ENCODE data around the gene PRKCZ. TPM values are rescaled to one million over a fixed set of nuclear protein-coding genes. Genes with fewer than 3 reads are reported as not detected.

PRKCZ gene
- total RNA-seq, 4 donors from 2014 or later, result 0.29 to 8.8 (median 3.9) TPM

DNA sequence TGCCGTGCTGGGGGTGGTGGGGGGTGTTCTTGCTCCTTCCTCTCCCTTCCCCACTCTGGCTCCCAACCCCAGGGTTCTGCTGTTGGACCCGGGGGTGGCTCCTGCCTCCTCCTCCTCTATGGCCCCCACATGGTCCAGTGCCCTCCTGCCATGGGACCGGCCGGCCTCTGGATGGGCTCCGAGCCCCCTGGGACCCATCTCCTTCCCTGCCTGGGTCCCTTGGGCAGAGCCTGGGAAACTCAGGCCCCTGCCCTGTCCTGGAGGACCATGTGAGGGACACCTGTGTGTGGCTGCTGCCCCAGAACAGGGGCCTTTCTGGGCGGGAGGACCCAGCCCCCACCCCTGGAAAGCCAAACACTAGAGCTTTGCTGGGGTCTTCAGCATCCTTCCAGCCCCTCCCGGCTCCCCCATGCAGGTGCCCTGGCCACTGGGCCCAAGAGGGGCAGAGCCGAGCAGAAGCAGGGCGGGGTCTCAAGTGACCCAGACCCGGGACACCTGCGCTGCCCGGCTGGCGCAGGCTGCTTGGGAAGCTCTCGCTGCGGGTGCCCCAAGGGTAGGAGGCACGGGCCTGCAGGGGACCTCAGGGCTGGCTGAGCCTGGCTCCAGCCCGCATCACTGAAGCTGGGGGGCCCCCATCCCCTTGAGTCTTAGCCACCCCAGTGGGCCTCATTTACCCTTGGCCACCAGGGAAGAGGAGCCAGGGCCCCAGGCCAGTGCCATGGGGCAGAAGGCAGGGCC lies 146.9 kb downstream of the PRKCZ start:
- Histone ChIP-seq H3K9me3 (no peaks in the 10 kb centered on the region), H3K27ac (peak overlapping the region in 1 of 2 donors; percentile 84), H3K4me3 (no peak overlapping the region), H3K27me3 (no peaks in the 10 kb centered on the region), H3K4me1 (peaks cover 0 to 19% of the 10 kb centered on the region in 2 donors), H3K36me3 (no peaks in the 10 kb centered on the region)
- no peak for DNase-seq
- no peak for TF ChIP-seq POLR2A (IDR thresholded peaks at IDR 0.05)
- TF ChIP-seq CTCF (IDR thresholded peaks at IDR 0.05), result no peak
- intact Hi-C loops (cut with DNase I; ENCODE audit: low total_unique reads), result no loop called here

DNA sequence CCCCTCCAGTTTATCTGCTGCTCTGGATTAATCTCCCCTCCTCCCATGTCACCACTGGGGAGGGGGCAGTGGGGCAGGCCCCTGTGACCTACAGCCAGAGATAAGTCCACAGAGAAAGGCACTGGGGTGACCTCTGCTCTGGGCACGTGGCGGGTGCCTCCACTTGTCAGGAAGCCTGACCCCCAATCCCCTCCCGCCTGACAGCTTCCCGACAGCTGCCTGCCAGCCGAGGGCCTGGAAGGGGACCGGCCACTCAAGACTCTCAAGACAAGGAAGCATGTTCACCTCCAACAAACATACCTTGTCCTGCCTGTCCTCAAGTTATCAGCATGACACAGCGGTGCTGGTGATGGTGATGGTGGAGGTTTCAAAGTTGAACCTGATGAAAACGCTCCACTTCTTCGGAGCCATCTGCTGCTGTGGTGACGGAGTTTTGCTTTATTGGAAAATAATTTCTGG lies 147.5 kb downstream of the PRKCZ start:
- H3K36me3 ChIP-seq, result no peaks in the 10 kb centered on the region
- peaks cover 0 to 19% of the 10 kb centered on the region in 2 donors for H3K4me1 ChIP-seq
- intact Hi-C loops (cut with DNase I; ENCODE audit: low total_unique reads), result no loop called here
- H3K27me3 ChIP-seq, result no peaks in the 10 kb centered on the region
- TF ChIP-seq POLR2A (IDR thresholded peaks at IDR 0.05) (no peak), CTCF (IDR thresholded peaks at IDR 0.05) (no peak)
- no peak overlapping the region for H3K4me3 ChIP-seq
- H3K27ac ChIP-seq, result peak overlapping the region in 1 of 2 donors; percentile 84
- no peak for DNase-seq
- H3K9me3 ChIP-seq, result no peaks in the 10 kb centered on the region

- Histone ChIP-seq H3K36me3 (no peaks in the 10 kb centered on the region), H3K4me3 (no peak overlapping the region), H3K9me3 (no peaks in the 10 kb centered on the region), H3K27me3 (no peaks in the 10 kb centered on the region), H3K27ac (peak overlapping the region; percentile 74 to 84), H3K4me1 (peaks cover 0 to 16% of the 10 kb centered on the region in 2 donors)
- DNase-seq, result no peak
- intact Hi-C loops (cut with DNase I; ENCODE audit: low total_unique reads), result no loop called here
- TF ChIP-seq POLR2A (IDR thresholded peaks at IDR 0.05), result no peak
- no peak for TF ChIP-seq CTCF (IDR thresholded peaks at IDR 0.05)
Observed at GRCh38 chr1:2198571-2198970, 148.4 kb downstream of the PRKCZ start.

GRCh38 chr1:2199042-2199810 lies 149.0 kb downstream of the PRKCZ start:
- H3K27me3 ChIP-seq, result no peaks in the 10 kb centered on the region
- intact Hi-C loops (cut with DNase I; ENCODE audit: low total_unique reads), result no loop called here
- DNase-seq, result peak; percentile 90 to 92
- peak overlapping the region; percentile 74 to 84 for H3K27ac ChIP-seq
- peak overlapping the region; percentile 32 to 44 for H3K4me3 ChIP-seq
- peaks cover 0 to 22% of the 10 kb centered on the region in 2 donors for H3K4me1 ChIP-seq
- TF ChIP-seq CTCF (IDR thresholded peaks at IDR 0.05) (peak in 1 of 4 experiments; percentile 11), POLR2A (IDR thresholded peaks at IDR 0.05) (peak; percentile 73 to 75)
- H3K36me3 ChIP-seq, result no peaks in the 10 kb centered on the region
- H3K9me3 ChIP-seq, result no peaks in the 10 kb centered on the region

Measured in uterus (tissue), 4 donors.